Activated CD4-positive, CD25-positive, alpha-beta regulatory T cell treated with anti-CD3 and anti-CD28 coated beads, Interleukin-2, amount 50 U/mL, for 24 hours (primary cell): Measurements from ENCODE around the gene CDK14.
"Not testable (repeated sequence)": the region's sequence is repeated elsewhere in the genome, so short reads cannot be mapped to it uniquely, and the experiment has no call there.

Source experiments
- ATAC-seq, 2 donors: fragments of 150-1000 bp; cut with Tn5 transposase; one replicate each; pipeline ENCODE4 v1.10.0; 2021; ENCODE audit warnings: mild to moderate bottlenecking in 1 of 2, moderate library complexity in 1 of 2

The CDK14 gene

DNA sequence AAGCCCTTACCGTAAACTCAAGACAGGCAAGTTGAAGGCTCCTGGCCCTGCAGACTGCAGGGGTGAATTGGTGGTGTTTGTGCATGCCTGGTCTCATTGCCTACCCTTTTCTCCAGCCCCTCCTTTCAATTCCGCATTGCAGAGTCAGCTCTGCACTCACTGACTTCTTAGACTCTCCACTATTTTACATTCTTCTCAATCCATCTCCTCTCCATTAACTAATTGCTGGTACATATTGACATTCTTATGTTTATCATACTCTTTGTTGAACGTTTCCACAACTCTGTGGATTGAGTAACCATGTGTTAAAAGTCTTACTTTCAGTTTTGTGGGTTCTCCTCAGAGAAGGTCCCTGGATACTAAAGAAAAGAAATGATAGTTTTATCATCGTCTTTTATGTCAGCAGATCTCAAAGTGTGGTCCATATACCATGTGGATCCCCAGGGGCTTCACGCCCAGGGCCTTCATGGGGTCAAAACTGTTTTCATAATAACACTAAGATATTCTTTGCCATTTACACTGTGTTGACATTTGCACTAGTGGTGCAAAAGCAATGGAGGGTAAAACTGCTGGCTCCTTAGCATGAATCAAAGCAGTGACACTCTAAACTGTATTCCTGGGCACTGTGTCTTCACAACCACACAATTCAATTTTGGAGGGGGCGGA, 532.7 kb downstream of the CDK14 start:
- no peak for ATAC-seq

DNA sequence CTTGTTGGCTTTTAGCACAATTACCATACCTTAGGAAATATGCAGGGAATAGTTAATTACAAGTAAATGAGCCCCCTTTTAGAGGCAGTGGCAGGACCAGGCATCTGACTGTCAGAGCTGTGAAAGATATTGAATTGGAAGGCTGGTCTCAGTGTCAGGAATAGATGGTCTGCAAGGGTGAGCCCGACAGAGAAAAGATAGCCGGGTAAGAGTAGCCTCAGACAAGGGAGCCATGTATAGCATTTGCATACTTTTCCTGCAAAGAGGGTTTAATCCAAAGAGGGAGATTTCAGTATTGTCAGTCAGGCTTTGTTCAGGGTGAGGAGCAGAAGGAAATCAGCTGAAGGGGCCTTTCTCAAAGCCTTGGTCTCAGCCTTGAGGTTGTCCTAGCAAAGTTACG, 539.2 kb downstream of the CDK14 start:
- no peak for ATAC-seq

DNA sequence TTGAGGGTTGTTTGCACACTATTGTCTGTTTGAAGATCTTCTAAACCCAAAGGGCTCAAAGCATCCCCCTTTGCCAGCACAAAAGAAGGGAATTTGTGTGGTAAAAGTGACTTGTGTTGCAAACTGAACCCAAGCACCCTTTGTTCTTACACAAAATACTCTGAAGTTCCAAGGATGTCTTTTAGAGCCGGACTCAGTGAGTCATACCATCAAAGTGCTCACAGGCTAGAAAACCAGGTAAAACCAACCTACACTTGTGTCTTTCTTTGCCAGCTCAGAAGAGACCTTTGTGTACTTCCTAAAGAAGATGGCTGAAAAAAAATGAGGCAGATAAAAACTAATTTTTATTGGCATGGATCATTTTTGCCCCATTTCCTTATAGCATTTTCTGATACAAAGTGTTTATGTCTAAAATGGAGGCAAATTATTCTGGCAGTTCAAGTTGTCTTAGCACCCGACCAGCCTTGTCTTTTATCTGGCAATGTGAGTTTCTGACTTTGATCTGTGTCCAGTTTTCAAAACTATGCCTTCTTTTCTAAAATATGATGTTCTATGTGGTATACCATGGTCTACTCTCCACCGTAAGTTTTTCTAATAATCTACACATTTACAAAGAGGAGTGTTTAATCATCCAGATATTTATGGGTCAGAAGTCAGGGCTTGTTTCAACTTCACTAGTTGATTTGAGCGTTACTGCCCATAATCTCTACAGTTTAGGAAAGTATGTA, 539.7 kb downstream of the CDK14 start:
- ATAC-seq, result no peak

DNA sequence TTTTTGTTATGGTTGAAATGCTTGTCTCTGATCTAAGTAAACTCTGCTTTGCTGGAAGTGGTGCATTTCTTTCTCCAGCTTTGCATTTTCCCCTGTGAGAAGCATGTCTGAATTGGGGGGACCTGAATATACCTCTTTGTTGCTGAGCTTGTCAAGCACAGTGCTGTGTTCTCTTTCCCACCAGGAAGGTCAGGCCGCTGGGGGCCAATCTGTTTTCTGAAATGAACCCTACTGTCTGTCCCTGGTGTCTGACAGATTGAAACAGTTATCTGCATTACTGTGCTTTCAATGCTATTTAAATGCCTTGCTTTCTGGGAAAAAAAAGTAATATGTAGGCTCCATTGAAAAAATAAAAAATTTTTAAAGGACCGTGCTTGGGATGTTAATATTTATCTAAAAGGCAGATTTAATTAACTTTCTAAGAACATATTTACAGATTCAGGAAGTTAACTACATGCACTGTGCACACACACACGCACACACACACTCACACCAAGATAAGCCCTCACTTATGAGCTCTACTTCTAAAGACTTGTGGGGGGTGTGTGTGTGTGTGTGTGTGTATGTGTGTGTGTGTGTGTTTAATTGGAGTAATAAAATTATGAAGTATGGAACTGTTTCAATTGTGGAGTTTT, 541.1 kb downstream of the CDK14 start:
- ATAC-seq, result no peak

DNA sequence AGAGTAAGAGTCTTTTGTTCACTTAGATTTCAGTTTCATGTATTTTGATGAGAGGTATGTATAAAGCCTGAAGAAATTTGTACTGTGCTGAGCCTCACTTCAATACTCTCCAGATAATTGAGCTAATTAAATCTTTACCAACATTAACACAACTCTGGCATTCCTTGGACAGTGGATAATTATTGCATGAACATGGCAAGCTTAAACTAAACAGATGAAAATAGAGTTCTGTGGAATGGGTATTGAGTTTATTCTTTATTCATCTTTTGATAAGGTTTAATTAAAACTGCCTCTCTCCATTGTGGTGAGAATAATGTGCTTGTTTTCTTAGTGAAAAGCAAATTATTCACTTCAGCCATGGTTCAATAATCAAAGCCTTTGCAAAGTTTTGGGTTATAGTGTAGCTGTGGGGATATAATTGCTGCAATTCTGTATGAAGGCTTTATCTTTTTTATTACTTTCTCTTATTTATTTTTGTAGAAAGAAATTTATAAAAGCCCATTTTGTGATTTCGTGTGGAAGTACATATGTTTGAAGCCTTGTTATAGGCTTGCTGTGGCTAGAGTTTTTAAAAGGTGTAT, 541.8 kb downstream of the CDK14 start:
- ATAC-seq, result no peak

DNA sequence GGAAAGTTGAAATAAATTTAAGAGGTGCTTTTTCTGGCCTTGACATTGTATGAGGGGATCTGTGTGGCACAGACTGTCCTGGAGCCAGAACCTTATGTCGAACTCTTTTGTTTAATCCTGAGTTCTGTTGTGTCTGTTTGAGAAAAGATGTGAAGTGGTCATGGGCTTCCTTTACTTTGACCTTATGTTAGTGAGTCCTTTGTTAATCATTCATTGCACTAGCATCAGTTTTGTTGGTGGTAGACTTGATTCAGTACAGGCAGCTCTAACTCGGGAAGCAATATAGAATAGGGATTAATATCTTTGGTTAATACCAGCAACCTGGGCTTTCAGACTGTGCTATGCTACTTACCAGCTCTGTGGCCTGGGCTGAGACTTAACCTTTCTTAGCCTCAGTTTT, 544.2 kb downstream of the CDK14 start:
- ATAC-seq, result no peak

DNA sequence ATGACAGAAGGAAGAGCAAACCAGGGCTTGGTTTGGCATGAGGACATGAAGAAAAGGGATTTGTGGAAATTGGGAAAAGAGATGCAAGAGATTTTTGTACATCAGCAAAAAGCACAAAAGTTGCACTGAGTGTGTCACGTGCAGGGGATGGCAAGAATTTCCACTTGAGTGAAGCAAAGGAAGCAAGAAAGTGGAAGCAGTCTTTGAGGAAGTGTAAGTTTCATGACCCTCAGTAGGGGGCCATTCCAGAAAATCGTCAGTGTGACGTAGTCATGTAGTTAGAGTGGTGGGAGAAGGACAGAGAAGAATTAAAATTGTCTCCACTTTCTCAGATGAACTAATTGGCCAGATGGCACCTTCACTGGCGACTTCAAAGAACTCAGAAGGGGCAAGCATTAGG, 544.9 kb downstream of the CDK14 start:
- ATAC-seq, result no peak

DNA sequence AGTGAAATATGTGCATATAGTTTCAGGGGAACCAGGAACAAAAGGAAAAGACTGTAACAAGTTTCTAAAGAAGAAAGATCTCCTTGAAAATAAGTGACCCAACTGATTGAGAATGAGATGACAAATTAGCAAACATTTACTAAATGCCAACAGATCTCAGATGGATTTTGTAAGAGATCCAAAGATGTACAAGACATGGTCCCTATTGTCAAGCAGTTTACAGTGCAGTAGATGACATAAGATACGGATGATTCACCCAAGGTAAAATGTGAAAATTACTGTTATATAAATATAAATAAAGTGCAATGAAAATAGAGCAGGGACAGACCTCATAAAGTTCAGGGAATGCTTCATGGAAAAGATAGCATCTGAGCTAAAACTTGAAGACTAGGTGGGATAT, 546.6 kb downstream of the CDK14 start:
- no peak for ATAC-seq

DNA sequence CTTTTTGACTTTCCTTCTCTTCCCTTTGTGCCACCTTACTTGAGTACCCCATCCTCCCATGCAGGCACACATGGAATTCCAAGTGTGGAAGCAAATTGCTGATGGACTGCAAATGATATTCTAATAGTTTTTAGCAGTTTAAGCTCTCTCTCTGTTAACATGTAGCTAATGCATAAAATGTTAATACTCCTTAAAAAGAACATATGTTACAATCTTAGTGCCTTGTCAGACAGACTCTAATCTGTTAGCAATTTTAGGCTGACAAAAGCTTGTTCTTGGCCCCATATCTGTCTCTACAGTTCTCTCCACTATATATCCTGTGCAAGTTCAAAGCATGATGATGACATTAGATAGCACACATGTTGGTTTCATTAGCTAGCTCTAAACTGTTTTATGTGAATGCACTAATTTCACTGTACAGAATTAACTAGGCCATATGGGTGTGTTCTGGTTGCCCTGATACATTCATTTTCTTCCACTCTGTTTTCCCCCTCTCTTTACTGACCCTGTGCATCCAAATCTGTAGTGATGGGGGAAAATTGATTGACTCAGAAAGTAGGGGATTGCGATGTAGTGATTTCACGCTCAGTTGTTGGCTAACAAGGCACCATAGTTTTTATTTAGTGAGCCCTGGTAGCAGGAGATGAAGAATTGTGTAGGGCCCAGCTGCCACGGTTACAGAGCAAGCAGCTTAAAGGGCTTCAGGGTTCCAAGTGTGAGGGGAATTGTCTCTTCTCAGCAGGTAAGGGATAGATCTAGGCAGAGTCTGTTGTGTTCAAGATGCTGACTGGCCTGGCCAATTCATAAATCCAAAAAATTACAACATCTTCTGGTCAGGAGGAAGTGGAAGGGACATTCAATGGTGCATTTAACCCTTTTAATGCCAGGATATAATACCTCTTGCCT, 553.5 kb downstream of the CDK14 start:
- no peak for ATAC-seq

DNA sequence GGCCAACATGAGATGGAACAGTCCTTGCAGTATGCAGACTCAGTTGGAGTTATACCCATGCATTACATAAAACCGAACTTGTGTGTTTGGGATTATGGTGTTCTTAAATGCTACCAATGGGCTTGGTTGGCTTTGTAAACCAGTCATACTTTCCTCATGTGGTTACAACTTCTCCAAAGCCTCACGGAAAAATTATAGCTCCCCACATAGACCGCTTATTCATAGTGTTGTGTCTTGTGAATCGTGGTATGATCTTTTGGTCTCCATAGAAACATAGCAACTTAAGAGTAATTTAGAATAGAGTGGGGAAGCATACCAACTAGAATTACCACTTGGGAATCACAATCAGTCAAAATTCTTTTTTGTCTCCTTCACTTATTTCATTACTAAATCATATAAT, 555.8 kb downstream of the CDK14 start:
- ATAC-seq, result no peak

DNA sequence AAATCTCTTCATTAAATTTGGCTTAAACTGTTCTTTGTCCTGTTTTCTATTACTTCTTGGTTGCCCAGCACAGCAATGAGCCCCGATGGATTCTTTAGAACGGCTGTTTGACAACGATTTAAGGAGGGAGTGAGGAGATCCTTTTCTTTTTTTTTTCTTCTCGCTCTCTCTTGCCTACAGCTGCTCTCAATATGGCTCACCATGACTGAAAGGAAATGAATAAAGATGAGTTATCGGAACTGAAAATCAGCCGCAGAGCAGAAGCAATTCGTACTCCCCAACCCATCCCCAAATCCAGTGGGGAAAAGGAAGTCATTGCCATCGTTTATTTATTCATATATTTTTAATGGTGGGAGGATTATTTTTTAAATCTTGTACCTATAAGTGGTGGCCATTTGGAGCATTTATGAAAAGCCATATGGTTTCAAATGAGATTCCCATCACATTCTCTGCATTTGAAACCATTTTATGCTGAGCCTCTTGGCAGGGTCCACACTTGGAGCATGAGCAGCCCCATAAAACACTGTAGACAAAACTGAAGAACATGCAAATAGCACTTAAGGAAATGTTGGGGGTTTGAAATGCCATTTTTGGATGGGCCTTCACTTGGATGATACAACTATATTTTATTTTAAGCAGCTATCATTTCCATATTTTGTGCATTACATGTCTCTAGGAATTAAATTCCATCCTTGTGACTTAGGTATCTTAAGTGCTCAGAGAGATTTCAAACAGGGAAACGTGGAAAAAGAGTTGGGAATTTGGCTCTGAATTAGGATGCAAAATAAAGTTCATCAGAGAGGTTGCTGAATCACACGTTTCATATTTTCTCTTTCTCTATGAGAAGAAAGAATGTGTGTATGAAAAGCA, 560.4 kb downstream of the CDK14 start:
- no peak for ATAC-seq

DNA sequence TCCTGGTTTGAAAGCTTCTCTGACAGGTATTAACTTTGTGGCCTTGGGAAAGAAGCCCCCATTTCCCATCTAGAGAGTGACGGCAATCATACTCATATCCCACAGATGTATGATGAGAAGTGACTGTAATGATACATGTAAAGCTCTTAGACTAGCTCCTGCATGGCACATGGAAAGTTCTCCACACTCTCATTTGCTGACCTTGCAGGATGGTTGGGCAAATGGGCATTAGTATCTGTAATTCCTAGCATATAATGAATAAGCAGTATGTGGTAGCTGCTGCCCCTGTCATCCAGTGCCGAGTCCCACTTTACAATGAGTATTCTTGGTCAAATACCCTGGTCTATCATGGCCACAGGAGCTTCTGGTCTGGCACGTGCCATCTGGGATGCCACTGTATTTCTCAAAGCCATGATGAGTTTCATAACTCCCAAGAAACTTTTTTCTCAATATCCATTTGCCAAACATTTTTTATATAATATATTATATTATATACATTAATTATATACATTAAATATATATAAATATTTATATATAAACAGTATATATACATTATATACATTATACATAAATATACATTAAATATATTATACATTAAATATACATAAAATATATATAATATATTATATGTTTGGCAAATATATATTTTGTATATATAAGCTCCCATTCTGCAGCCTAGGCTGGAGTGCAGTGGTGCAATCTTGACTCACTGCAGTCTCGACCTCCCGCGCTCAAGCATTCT, 561.6 kb downstream of the CDK14 start:
- no peak for ATAC-seq

DNA sequence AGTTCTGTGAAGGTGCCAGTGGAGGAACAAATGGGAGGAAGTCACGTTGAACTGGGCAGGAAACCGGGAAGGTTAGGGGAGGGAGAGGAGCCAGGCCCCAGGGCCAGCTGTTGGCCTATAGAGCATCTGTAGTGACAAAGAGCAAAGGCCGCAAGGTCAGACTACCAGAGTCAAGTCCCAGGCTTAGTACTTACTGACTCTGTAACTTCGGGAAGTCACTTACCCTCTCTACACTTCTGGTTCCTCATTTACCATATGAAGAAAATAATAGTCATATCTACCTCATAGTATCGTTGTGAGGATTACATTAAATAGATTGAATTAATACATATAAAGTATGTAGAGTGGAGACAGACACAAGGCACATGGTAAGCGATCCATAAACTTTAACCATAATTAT, 566.3 kb downstream of the CDK14 start:
- ATAC-seq, result no peak

DNA sequence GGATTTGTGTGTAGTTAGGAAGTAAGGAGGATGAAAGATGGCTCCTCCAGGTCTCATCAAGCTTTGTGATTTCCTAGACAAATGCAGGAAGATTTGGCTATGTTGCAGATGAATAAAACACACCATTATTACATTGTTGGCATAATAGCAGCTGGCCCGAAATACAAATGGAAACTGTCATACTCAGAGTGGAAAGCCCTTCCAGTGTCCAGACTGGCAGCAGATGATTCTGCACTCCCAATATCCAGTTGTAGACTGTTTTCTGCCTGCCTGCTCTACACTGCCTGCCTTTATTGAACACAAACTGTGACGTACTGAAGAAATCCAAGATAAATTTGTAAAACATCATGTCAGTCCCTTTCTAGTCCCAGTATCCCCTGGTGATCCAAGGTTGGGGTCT, 568.4 kb downstream of the CDK14 start:
- no peak for ATAC-seq

DNA sequence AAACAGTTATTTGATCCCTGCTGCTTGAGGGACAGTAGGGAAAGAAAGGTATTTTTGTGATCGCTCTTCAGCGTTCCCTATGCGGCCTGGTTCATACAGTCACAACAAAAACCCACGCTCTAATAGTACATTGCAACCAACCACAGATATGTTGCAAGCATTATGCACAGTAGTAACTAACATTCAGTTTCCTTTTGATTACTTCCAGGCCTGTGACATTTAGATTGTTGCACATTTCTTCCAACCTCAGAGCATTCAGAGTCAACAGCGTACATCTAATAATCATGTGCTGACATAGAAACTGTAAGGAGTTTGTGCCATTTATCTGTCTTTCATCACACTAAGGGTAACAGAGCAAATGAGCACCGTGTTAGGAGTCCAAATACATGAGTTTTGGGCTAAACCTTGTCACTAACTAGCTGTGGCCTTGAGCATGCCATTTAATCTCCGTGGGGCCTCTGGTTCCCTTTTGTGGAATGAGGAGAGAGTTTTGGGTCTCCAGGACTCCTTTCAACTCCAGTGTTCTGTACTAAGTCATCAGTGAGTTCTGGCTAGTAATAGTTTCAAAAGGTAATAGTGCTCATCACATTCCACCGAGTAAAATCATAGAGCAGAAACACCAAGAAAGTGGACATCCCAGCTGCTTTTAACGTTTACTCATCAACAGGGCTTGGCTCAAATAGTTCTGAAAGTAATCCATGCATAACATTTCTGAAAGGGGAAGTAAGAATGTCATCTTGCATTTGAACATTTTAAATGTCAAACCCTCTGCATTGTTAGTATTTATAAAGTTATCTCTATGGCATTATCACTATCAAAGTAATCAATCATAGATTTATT, 569.1 kb downstream of the CDK14 start:
- peak; percentile 28 to 49 for ATAC-seq

DNA sequence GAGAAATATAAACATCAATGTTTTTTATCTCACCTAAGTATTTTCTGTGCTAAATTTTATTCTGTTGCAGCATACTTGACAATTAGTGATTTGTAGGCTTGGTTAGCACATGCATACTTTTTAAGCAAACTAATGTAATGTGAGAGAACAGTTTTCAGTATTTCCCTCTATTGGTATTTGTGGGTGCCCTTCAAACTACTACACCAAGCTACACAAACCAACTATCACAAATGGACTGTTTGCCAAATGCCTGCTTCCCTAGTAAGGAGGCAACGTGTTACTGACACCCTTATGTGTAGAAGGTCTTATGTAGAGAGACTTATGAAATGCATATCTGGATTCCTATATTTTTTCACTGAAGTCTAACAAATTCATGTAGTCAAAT, 569.7 kb downstream of the CDK14 start:
- ATAC-seq, result no peak

DNA sequence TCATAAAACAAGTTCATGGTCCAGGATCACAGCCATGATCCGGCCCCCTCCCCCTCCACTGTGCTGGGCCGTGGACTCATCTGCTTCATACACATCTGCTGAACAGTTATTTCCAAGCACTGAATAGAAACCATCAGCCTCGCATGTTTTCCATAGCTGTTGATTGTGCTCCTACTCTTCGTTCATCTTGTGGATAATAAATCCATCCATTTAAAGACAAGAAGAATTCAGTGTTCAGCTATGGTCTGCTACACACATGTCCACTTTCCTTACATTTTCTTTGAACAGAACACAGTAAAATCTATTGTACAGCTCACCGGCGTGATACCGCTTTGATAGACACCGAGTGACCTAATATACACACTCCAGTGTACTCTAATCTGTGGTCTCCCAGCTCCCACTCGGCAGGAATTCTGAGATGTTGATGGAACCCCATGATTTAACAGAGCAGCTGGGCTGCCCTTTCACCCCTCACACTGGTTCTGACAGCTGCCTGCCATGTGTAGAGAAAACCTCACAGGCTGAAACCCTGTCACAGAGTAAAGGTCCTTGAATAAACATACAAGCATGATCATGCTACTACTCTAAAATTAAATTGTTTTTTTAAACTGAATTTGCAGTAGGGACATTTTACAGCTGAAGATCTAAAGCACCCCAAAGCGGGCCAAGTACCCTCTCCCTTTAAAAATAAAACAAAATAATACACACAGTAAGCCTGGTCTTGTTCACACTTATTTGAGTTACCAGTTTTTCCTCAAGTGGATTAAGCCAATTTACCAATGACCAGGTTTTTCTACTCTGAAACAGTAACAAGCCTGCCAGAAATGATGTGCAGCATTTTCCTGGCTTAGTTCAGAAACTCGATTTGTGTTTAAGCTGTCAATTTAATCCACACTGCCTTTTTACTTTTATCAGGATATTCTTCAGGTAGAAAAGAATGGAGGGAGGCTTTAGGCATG, 573.0 kb downstream of the CDK14 start:
- no peak for ATAC-seq

DNA sequence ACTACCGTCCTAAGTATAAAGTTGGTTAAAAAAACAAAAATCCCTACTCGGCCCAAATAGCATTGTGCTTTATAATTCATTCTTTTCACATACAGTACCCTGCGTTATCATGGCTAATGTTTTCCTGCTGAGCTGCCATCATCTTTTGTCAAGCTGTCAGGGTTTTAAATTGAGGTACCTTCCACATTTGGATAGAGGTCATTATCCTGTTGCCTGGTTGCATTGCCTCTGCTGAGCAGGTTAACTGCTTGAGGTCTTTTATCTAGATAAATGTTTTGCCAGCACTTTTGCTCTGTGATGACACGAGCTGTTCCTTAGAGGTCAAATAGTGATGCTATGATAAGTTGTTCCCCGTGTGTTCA, 573.7 kb downstream of the CDK14 start:
- no peak for ATAC-seq

DNA sequence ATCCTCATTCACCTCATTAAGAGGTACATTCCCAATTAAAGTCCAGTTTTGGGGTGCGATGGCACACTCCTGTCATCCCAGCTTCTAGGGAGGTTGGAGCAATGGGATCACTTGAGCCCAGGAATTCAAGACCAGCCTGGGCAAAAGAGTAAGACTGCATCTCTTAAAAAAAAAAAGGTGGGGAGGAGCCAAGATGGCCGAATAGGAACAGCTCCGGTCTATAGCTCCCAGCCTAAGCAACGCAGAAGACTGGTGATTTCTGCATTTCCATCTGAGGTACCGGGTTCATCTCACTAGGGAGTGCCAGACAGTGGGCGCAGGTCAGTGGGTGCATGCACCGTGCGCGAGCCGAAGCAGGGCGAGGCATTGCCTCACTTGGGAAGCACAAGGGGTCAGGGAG, 577.1 kb downstream of the CDK14 start:
- not testable (repeated sequence) for ATAC-seq
